ENCODE results near the gene LOXL3. TPM values are rescaled to one million over a fixed set of nuclear protein-coding genes. Genes with fewer than 3 reads are reported as not detected.

LOXL3 gene
- total and polyA plus RNA-seq, 2 donors from 2014 or later, result 2.4 to 9.7 TPM

- no peaks in the 10 kb centered on the region for H3K9me3 ChIP-seq (ENCODE audit: control insufficient read depth in 2 of 3, insufficient read depth in 1 of 3, low read length in 3 of 3)
- H3K27ac ChIP-seq (ENCODE audit: low read depth in 2 of 2, low read length in 2 of 2), result no peak overlapping the region
- intact Hi-C loops (cut with DNase I), result no loop called here
- peak overlapping the region in 2 of 3 donors; percentile 16 to 69 for H3K9ac ChIP-seq (ENCODE audit: low read length in 3 of 3)
- no peaks in the 10 kb centered on the region for H3K27me3 ChIP-seq (ENCODE audit: control insufficient read depth, insufficient read depth, low read length)
- TF ChIP-seq CTCF (IDR thresholded peaks at IDR 0.05; ENCODE audit: borderline replicate concordance, extremely low read depth, insufficient read depth), result no peak
- H3K4me1 ChIP-seq (ENCODE audit: control insufficient read depth in 2 of 3, insufficient read depth in 2 of 3, low read depth in 1 of 3, low read length in 3 of 3), result peaks cover 0 to 7% (median 0%) of the 10 kb centered on the region in 3 donors
- H3K36me3 ChIP-seq (ENCODE audit: control insufficient read depth in 2 of 3, insufficient read depth in 3 of 3, low read length in 3 of 3), result no peaks in the 10 kb centered on the region
- FAIRE-seq (no peak), DNase-seq (peak in 4 of 5 donors; percentile 32 to 86 (median 64))
- peak overlapping the region; percentile 45 to 84 (median 80) for H3K4me3 ChIP-seq (ENCODE audit: low read length in 3 of 3)
Observed at GRCh38 chr2:74552914-74553811, 579 bp downstream of the LOXL3 start.

GRCh38 chr2:74551942-74552913, 1.5 kb downstream of the LOXL3 start:
- H3K4me3 ChIP-seq (ENCODE audit: low read length in 3 of 3), result peak overlapping the region in 1 of 3 donors; percentile 84
- no peaks in the 10 kb centered on the region for H3K27me3 ChIP-seq (ENCODE audit: control insufficient read depth, insufficient read depth, low read length)
- TF ChIP-seq CTCF (IDR thresholded peaks at IDR 0.05; ENCODE audit: borderline replicate concordance, extremely low read depth, insufficient read depth), result no peak
- DNase-seq (no peak), FAIRE-seq (no peak)
- no peaks in the 10 kb centered on the region for H3K9me3 ChIP-seq (ENCODE audit: control insufficient read depth in 2 of 3, insufficient read depth in 1 of 3, low read length in 3 of 3)
- H3K27ac ChIP-seq (ENCODE audit: low read depth in 2 of 2, low read length in 2 of 2), result no peak overlapping the region
- peaks cover 0 to 7% (median 0%) of the 10 kb centered on the region in 3 donors for H3K4me1 ChIP-seq (ENCODE audit: control insufficient read depth in 2 of 3, insufficient read depth in 2 of 3, low read depth in 1 of 3, low read length in 3 of 3)
- no peaks in the 10 kb centered on the region for H3K36me3 ChIP-seq (ENCODE audit: control insufficient read depth in 2 of 3, insufficient read depth in 3 of 3, low read length in 3 of 3)
- no peak overlapping the region for H3K9ac ChIP-seq (ENCODE audit: low read length in 3 of 3)
- intact Hi-C loops (cut with DNase I), result no loop called here

- H3K4me1 ChIP-seq (ENCODE audit: control insufficient read depth in 2 of 3, insufficient read depth in 2 of 3, low read depth in 1 of 3, low read length in 3 of 3), result peaks cover 0 to 7% (median 0%) of the 10 kb centered on the region in 3 donors
- no peaks in the 10 kb centered on the region for H3K27me3 ChIP-seq (ENCODE audit: control insufficient read depth, insufficient read depth, low read length)
- no peak for TF ChIP-seq CTCF (IDR thresholded peaks at IDR 0.05; ENCODE audit: borderline replicate concordance, extremely low read depth, insufficient read depth)
- H3K9me3 ChIP-seq (ENCODE audit: control insufficient read depth in 2 of 3, insufficient read depth in 1 of 3, low read length in 3 of 3), result no peaks in the 10 kb centered on the region
- FAIRE-seq, result no peak
- no peak for DNase-seq
- no peak overlapping the region for H3K9ac ChIP-seq (ENCODE audit: low read length in 3 of 3)
- H3K4me3 ChIP-seq (ENCODE audit: low read length in 3 of 3), result no peak overlapping the region
- H3K36me3 ChIP-seq (ENCODE audit: control insufficient read depth in 2 of 3, insufficient read depth in 3 of 3, low read length in 3 of 3), result no peaks in the 10 kb centered on the region
- intact Hi-C loops (cut with DNase I), result no loop called here
- H3K27ac ChIP-seq (ENCODE audit: low read depth in 2 of 2, low read length in 2 of 2), result no peak overlapping the region
Observed at GRCh38 chr2:74551530-74551929, 2.2 kb downstream of the LOXL3 start.

Measured in kidney (tissue), 14 donors.